H1 (cell line): Measurements from ENCODE around the gene LAMA4. TPM values are rescaled to one million over a fixed set of nuclear protein-coding genes. Genes with fewer than 3 reads are reported as not detected.

ENCODE experiments used
- CTCF ChIA-PET: fragments of 300-600 bp; sonication (Branson Sonifier 250); formaldehyde crosslinking; loops from one replicate; lab custom pipeline; 2021; ENCODE audit not compliant: partially characterized antibody; lab: Charles Lee
- POLR2A ChIA-PET: fragments of 300-600 bp; sonication (Branson Sonifier 250); formaldehyde crosslinking; loops from one replicate; lab custom pipeline; 2021; ENCODE audit warnings: inconsistent platforms; ENCODE audit not compliant: partially characterized antibody; lab: Charles Lee
- DNase-seq, 2 experiments: peaks; one replicate each; pipeline versions ENCODE4 v3.0.0 to v3.0.0-alpha.2; 2010 to 2022; ENCODE audit warnings: low spot score in 2 of 2, low read depth in 1 of 2, mixed read lengths in 1 of 2
- FAIRE-seq: peaks from 2 replicates; lab custom pipeline; 2011; peaks lifted over from hg19 to GRCh38; lab: Jason Lieb, UNC
- H2AFZ ChIP-seq: 2 replicates; pipeline ENCODE4 v1.8.1; 2012; ENCODE audit warnings: low read length, inconsistent platforms
- H2AK5ac ChIP-seq: 2 replicates; pipeline ENCODE4 v1.6.1; 2013; ENCODE audit warnings: low read depth, low read length
- H2BK120ac ChIP-seq: replicated peaks from 2 replicates; pipeline ENCODE3; 2013; ENCODE audit warnings: low read depth, low read length, inconsistent platforms
- H2BK12ac ChIP-seq: 2 replicates; pipeline ENCODE4 v1.6.1; 2013; ENCODE audit warnings: low read depth, low read length
- H2BK15ac ChIP-seq: 2 replicates; pipeline ENCODE4 v1.6.1; 2013; ENCODE audit warnings: low read length
- H2BK20ac ChIP-seq: 2 replicates; pipeline ENCODE4 v1.6.1; 2013; ENCODE audit warnings: low read length
- H2BK5ac ChIP-seq: 2 replicates; pipeline ENCODE4 v1.6.1; 2013; ENCODE audit warnings: low read depth, low read length
- H3K14ac ChIP-seq: 2 replicates; pipeline ENCODE4 v1.6.1; 2013; ENCODE audit warnings: inconsistent platforms; ENCODE audit not compliant: insufficient read length
- H3K18ac ChIP-seq: 2 replicates; pipeline ENCODE4 v1.6.1; 2013; ENCODE audit warnings: low read length; ENCODE audit errors: extremely low read depth
- H3K23ac ChIP-seq: 2 replicates; pipeline ENCODE4 v1.6.1; 2013; ENCODE audit warnings: inconsistent platforms; ENCODE audit not compliant: insufficient read length
- H3K23me2 ChIP-seq: 2 replicates; pipeline ENCODE4 v1.6.1; 2013; ENCODE audit warnings: low read depth, low read length
- H3K27ac ChIP-seq: 2 replicates; pipeline ENCODE4 v1.6.1; 2011; ENCODE audit warnings: low read depth, low read length, inconsistent platforms
- H3K27me3 ChIP-seq, 4 experiments: replicated peaks in 1 of 4; 1 replicate in 1 of 4; 2 replicates in 3 of 4; pipeline versions ENCODE4 v1.6.1 to v1.8.1; 2011 to 2013; ENCODE audit warnings: low read length in 3 of 4, mild to moderate bottlenecking in 3 of 4, inconsistent platforms in 2 of 4, mixed read lengths in 2 of 4, moderate library complexity in 1 of 4; ENCODE audit not compliant: control insufficient read depth in 3 of 4, insufficient read depth in 3 of 4; ENCODE audit errors: extremely low read depth in 1 of 4
- H3K36me3 ChIP-seq, 4 experiments: 2 replicates each; pipeline versions ENCODE4 v1.6.1 to v1.8.1; 2011 to 2013; ENCODE audit warnings: mild to moderate bottlenecking in 4 of 4, low read length in 3 of 4, moderate library complexity in 2 of 4, control low read depth in 1 of 4, inconsistent platforms in 1 of 4; ENCODE audit not compliant: insufficient read depth in 4 of 4, control insufficient read depth in 2 of 4
- H3K4ac ChIP-seq: replicated peaks from 2 replicates; pipeline ENCODE3; 2013; ENCODE audit warnings: low read length, low read depth, mixed read lengths, inconsistent platforms; ENCODE audit not compliant: insufficient read length
- H3K4me1 ChIP-seq, 4 experiments: replicated peaks in 1 of 4; 1 replicate in 1 of 4; 2 replicates in 3 of 4; pipeline versions ENCODE4 v1.6.1 to v1.8.1; 2011 to 2013; ENCODE audit warnings: low read length in 3 of 4, inconsistent platforms in 2 of 4, mixed read lengths in 1 of 4; ENCODE audit not compliant: insufficient read depth in 4 of 4, control insufficient read depth in 3 of 4
- H3K4me2 ChIP-seq, 2 experiments: 2 replicates each; pipeline versions ENCODE4 v1.6.1 to v1.8.1; 2011 to 2013; ENCODE audit warnings: low read depth in 2 of 2, low read length in 2 of 2, control low read depth in 1 of 2, inconsistent platforms in 1 of 2, mild to moderate bottlenecking in 1 of 2; ENCODE audit not compliant: insufficient read depth in 1 of 2
- H3K4me3 ChIP-seq, 4 experiments: fragments of 200-600, 300-600 bp in 1 of 4; sonication (generic), shearing (Covaris generic), sonication (Bioruptor Twin) in 1 of 4; 2 replicates each; pipeline versions ENCODE4 v1.5.1 to v1.8.1; 2011 to 2016; ENCODE audit warnings: low read length in 4 of 4, low read depth in 3 of 4, control low read depth in 2 of 4, inconsistent platforms in 2 of 4, mild to moderate bottlenecking in 2 of 4, mixed read lengths in 1 of 4, moderate library complexity in 1 of 4; ENCODE audit not compliant: insufficient read depth in 2 of 4; ENCODE audit errors: extremely low read depth in 1 of 4
- H3K56ac ChIP-seq: replicated peaks from 2 replicates; pipeline ENCODE3; 2013; ENCODE audit warnings: low read depth, mild to moderate bottlenecking, mixed read lengths, low read length, inconsistent platforms; ENCODE audit not compliant: insufficient read length
- H3K79me1 ChIP-seq: 2 replicates; pipeline ENCODE4 v1.6.1; 2013; ENCODE audit warnings: low read depth, low read length, control low read depth
- H3K79me2 ChIP-seq, 2 experiments: 2 replicates each; pipeline versions ENCODE4 v1.6.1 to v1.8.1; 2012 to 2013; ENCODE audit warnings: low read length in 2 of 2, mild to moderate bottlenecking in 2 of 2, inconsistent platforms in 1 of 2; ENCODE audit not compliant: insufficient read depth in 2 of 2, control insufficient read depth in 1 of 2
- H3K9ac ChIP-seq, 4 experiments: replicated peaks in 1 of 4; 1 replicate in 1 of 4; 2 replicates in 3 of 4; pipeline versions ENCODE4 v1.6.1 to v1.8.1; 2011 to 2013; ENCODE audit warnings: low read depth in 3 of 4, low read length in 3 of 4, control low read depth in 2 of 4, mild to moderate bottlenecking in 2 of 4, moderate library complexity in 2 of 4, inconsistent platforms in 1 of 4; ENCODE audit errors: extremely low read depth in 1 of 4
- H3K9me3 ChIP-seq, 2 experiments: 2 replicates each; pipeline versions ENCODE4 v1.6.1 to v1.8.1; 2012 to 2013; ENCODE audit warnings: mild to moderate bottlenecking in 2 of 2, moderate library complexity in 2 of 2, control low read depth in 1 of 2, inconsistent platforms in 1 of 2, low read depth in 1 of 2, low read length in 1 of 2, mixed read lengths in 1 of 2; ENCODE audit not compliant: insufficient read depth in 2 of 2
- H4K20me1 ChIP-seq, 2 experiments: replicated peaks in 1 of 2; 2 replicates each; pipeline versions ENCODE3 to v1.8.1; 2011 to 2013; ENCODE audit warnings: inconsistent platforms in 2 of 2, low read length in 2 of 2, mild to moderate bottlenecking in 1 of 2; ENCODE audit not compliant: insufficient read depth in 2 of 2, control insufficient read depth in 1 of 2
- H4K5ac ChIP-seq: 2 replicates; pipeline ENCODE4 v1.6.1; 2013; ENCODE audit warnings: low read length, low read depth, mixed read lengths, inconsistent platforms; ENCODE audit not compliant: insufficient read length
- H4K8ac ChIP-seq: 2 replicates; pipeline ENCODE4 v1.8.0; 2013; ENCODE audit warnings: mild to moderate bottlenecking, moderate library complexity, low read length, inconsistent platforms; ENCODE audit not compliant: insufficient read depth; ENCODE audit errors: extremely low read depth
- H4K91ac ChIP-seq: replicated peaks from 2 replicates; pipeline ENCODE3; 2013; ENCODE audit warnings: low read length, mixed read lengths, inconsistent platforms; ENCODE audit not compliant: insufficient read length
- HDAC2 ChIP-seq, 2 experiments: fragments of 300-600 bp in 1 of 2; sonication (generic) in 1 of 2; IDR thresholded peaks; 2 replicates each; pipeline ENCODE4 v1.6.1; 2011 to 2012; ENCODE audit warnings: low read depth in 2 of 2, low read length in 2 of 2, mild to moderate bottlenecking in 2 of 2, moderate library complexity in 2 of 2, borderline replicate concordance in 1 of 2, inconsistent platforms in 1 of 2
- WGBS, 2 experiments: shearing (Covaris generic) in 1 of 2; methylation state at CpG; one replicate each; pipeline versions ENCODE4 v1.1.6 to v1.1.7; 2013 to 2015; ENCODE audit warnings: low lambda C conversion rate in 2 of 2, mixed read lengths in 2 of 2, inconsistent platforms in 1 of 2, low coverage in 1 of 2, missing lambda C conversion rate in 1 of 2; ENCODE audit not compliant: insufficient replicate concordance in 2 of 2, insufficient coverage in 1 of 2, insufficient read length in 1 of 2; ENCODE audit errors: extremely low coverage in 1 of 2, missing lambda C conversion rate in 1 of 2; 5-methylcytosine and 5-hydroxymethylcytosine counted together
- polyA plus RNA-seq, 7 experiments: library from polyadenylated mRNA; depleted of rRNA in 3 of 7; stranded (reverse) in 5 of 7; unstranded in 2 of 7; fragments of >200 nt in 5 of 7; fragments of 200-250 nt in 2 of 7; gene quantifications; 1 replicate in 5 of 7; 2 replicates in 1 of 7; 4 replicates in 1 of 7; pipeline versions ENCODE4 v1.2.1 to v1.2.3, GENCODE V29; 2011 to 2013; ENCODE audit warnings: missing spikeins in 2 of 7, mixed read lengths in 2 of 7
- total RNA-seq: library from RNA; stranded (reverse); fragmentation: NEBNext Ultra II Directional; extraction: Animal tissue kit (Norgen Biotek cat#: 25700); gene quantifications from 2 replicates; pipeline ENCODE4 v1.2.1, GENCODE V29; 2021

Gene LAMA4
- total and polyA plus RNA-seq, 2 of the 8 experiments (the other 6 are each of a cell fraction or from before 2014, with no cell fraction given) = 0.95 to 1.5 TPM

- H4K5ac ChIP-seq = no peak overlapping the region
- H3K36me3 ChIP-seq = no peaks in the 10 kb centered on the region
- H3K4ac ChIP-seq = no peak overlapping the region
- no peaks in the 10 kb centered on the region; the same call in 1 of the 2 replicates for H3K23me2 ChIP-seq
- no peak overlapping the region for H3K14ac ChIP-seq
- H2AK5ac ChIP-seq = no peak overlapping the region
- H4K20me1 ChIP-seq = no peaks in the 10 kb centered on the region
- no peaks in the 10 kb centered on the region for H3K27me3 ChIP-seq
- no peak overlapping the region for H2BK5ac ChIP-seq
- H3K79me1 ChIP-seq = no peaks in the 10 kb centered on the region
- no peak overlapping the region for H2BK12ac ChIP-seq
- no peak overlapping the region for H3K9ac ChIP-seq
- H3K4me3 ChIP-seq = no peak overlapping the region
- H3K23ac ChIP-seq = no peak overlapping the region
- H3K79me2 ChIP-seq = no peaks in the 10 kb centered on the region
- no peak overlapping the region for H3K18ac ChIP-seq
- CTCF ChIA-PET = interaction anchor here (0.6 to 1.0 kb wide), 2 partner anchors 18 to 45 kb away, joined by 3 read pairs; no protein-coding TSS in a partner anchor
- H2AFZ ChIP-seq = no peak overlapping the region
- no peak overlapping the region for H3K4me2 ChIP-seq
- H3K9me3 ChIP-seq = no peaks in the 10 kb centered on the region
- no peak for DNase-seq
- H3K56ac ChIP-seq = no peak overlapping the region
- POLR2A ChIA-PET = no interaction called here
- H2BK20ac ChIP-seq = no peak overlapping the region
- 83% methylated on average over 5 of the region's 5 CpGs; no CpG with 5 or more reads in 1 of the 2 experiments for WGBS, 2 experiments
- no peak overlapping the region for H3K27ac ChIP-seq
- H4K91ac ChIP-seq = no peak overlapping the region
- no peak overlapping the region for H2BK15ac ChIP-seq
- H4K8ac ChIP-seq = no peak overlapping the region
- H2BK120ac ChIP-seq = no peak overlapping the region
- H3K4me1 ChIP-seq = no peaks in the 10 kb centered on the region
- FAIRE-seq = no peak
- TF ChIP-seq HDAC2 (IDR thresholded peaks at IDR 0.05; ENCODE audit: borderline replicate concordance in 1 of 2, low read depth in 2 of 2, low read length in 2 of 2) = no peak
Observed at GRCh38 chr6:112235956-112236355, 18.4 kb downstream of the LAMA4 start.
